Activated CD8-positive, alpha-beta T cell treated with anti-CD3 and anti-CD28 coated beads for 36 hours (primary cell): ENCODE results near the gene TCHH. TPM values are rescaled to one million over a fixed set of nuclear protein-coding genes. Genes with fewer than 3 reads are reported as not detected.
"Not testable (repeated sequence)": the region's sequence is repeated elsewhere in the genome, so short reads cannot be mapped to it uniquely, and the experiment has no call there.

Source experiments
- ATAC-seq: fragments of 200-7000 bp; cut with Tn5 transposase; one replicate; pipeline ENCODE4 v1.10.0; 2021; ENCODE audit warnings: mild to moderate bottlenecking, moderate library complexity
- CTCF ChIA-PET: fragments of 350-600 bp; sonication (Branson Sonifier 250); formaldehyde crosslinking; loops from one replicate; lab custom pipeline; 2021; ENCODE audit warnings: antibody characterized with exemption; lab: Charles Lee
- POLR2A ChIA-PET: fragments of 350-600 bp; sonication (Branson Sonifier 250); formaldehyde crosslinking; loops from one replicate; lab custom pipeline; 2021; ENCODE audit warnings: antibody characterized with exemption; lab: Charles Lee
- DNase-seq: peaks from one replicate; pipeline ENCODE4 v3.0.0-alpha.2; 2020
- H3K27ac Mint-ChIP-seq: one replicate; pipeline ENCODE4 v1.8.0; 2021; ENCODE audit warnings: mild to moderate bottlenecking, mixed read lengths
- H3K27me3 Mint-ChIP-seq: one replicate; pipeline ENCODE4 v1.8.0; 2021; ENCODE audit warnings: mixed read lengths
- H3K36me3 Mint-ChIP-seq: one replicate; pipeline ENCODE4 v1.8.0; 2021; ENCODE audit warnings: low read depth, mixed read lengths
- H3K4me1 Mint-ChIP-seq: one replicate; pipeline ENCODE4 v1.8.0; 2021; ENCODE audit warnings: low read depth, mixed read lengths
- H3K4me3 Mint-ChIP-seq: one replicate; pipeline ENCODE4 v1.8.0; 2021; ENCODE audit warnings: mild to moderate bottlenecking, moderate library complexity, mixed read lengths
- H3K9me3 Mint-ChIP-seq: one replicate; pipeline ENCODE4 v1.8.0; 2021; ENCODE audit warnings: mixed read lengths
- CTCF ChIP-seq: fragments of 200-600 bp; IDR thresholded peaks from one replicate; pipeline ENCODE4 v1.8.0; 2022; ENCODE audit warnings: antibody characterized with exemption, mild to moderate bottlenecking
- intact Hi-C: fragments of 100-400 bp; cut with micrococcal nuclease; formaldehyde crosslinking; loops from one replicate; pipeline ENCODE4 v1.10.0; 2022
- total RNA-seq, 2 experiments: library from RNA; stranded (reverse); gene quantifications; one replicate each; pipeline ENCODE4 v1.2.3, GENCODE V29; 2021

The TCHH gene
- total RNA-seq, 2 experiments from 2014 or later: not detected

GRCh38 chr1:152104854-152105253 lies 10.4 kb downstream of the TCHH start:
- ATAC-seq (no peak), DNase-seq (no peak)
- no peak overlapping the region for H3K4me3 Mint-ChIP-seq
- CTCF ChIA-PET: no interaction called here
- peaks cover 4% of the 10 kb centered on the region for H3K4me1 Mint-ChIP-seq
- no peaks in the 10 kb centered on the region for H3K9me3 Mint-ChIP-seq
- H3K27me3 Mint-ChIP-seq: peaks cover 32% of the 10 kb centered on the region
- TF ChIP-seq CTCF: no peak
- H3K36me3 Mint-ChIP-seq: peaks cover 4% of the 10 kb centered on the region
- no peak overlapping the region for H3K27ac Mint-ChIP-seq
- intact Hi-C loops: no loop called here
- POLR2A ChIA-PET: no interaction called here

GRCh38 chr1:152096931-152097330 lies 18.3 kb downstream of the TCHH start:
- Mint-ChIP-seq H3K36me3 (no peaks in the 10 kb centered on the region), H3K27ac (no peak overlapping the region)

DNA sequence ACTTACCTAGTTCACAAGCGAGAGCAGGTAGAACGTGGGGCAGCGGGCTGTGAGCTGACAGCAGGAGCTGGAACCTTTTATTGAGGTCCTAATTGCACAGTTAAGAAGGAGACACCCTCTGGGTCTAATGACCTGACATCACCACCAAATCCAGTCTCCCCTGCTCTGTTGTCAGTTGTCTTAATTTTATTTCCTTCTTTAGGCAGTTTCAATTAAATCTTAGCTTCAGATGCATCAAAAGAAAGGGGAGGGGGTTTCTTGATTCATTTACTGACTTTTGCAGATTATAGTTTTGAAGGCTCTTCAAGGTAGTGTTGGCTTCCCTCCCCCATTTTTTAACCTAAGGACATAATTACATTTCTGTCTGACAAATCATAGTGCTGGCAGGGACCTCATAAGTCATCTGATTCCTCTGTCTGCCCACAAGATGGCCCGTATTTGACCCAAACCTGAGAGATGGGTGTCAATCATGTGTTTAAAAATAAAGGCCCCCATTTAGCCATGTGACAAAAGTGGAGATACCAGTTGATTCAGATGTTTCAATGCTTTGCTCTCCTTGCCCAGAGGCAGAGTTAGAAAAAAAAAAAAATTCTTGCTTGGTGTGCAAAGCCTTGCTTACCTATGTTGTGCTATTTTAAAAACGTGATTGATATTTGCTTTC lies 26.1 kb downstream of the TCHH start, which contains the start of gene TCHHL1:
TSS of gene TCHHL1 (minus strand) at position 51 of the 661 bp plus-strand sequence. CDS start 921 bp downstream, outside the sequence.
- no peak for TF ChIP-seq CTCF
- H3K27me3 Mint-ChIP-seq: peaks cover 18% of the 10 kb centered on the region
- ATAC-seq: no peak
- H3K4me1 Mint-ChIP-seq: no peaks in the 10 kb centered on the region
- no peak within 1 kb of the TSS for H3K27ac Mint-ChIP-seq
- H3K9me3 Mint-ChIP-seq: peaks cover 15% of the 10 kb centered on the region
- no peaks in the 10 kb centered on the region for H3K36me3 Mint-ChIP-seq
- ChIA-PET CTCF (interaction anchor here (0.7 kb wide), 1 partner anchor 8 kb away, joined by 3 read pairs; no protein-coding TSS in a partner anchor), POLR2A (interaction anchor here (1.0 kb wide), 1 partner anchor 17 kb away, joined by 3 read pairs; no protein-coding TSS in a partner anchor)
- H3K4me3 Mint-ChIP-seq: no peak within 1 kb of the TSS
- intact Hi-C loops: no loop called here
- DNase-seq: no peak

More at GRCh38 chr1:152096931-152097330, 18.3 kb downstream of the TCHH start:
- H3K9me3 Mint-ChIP-seq: peaks cover 12% of the 10 kb centered on the region
- H3K27me3 Mint-ChIP-seq: peaks cover 38% of the 10 kb centered on the region
- POLR2A ChIA-PET: no interaction called here
- intact Hi-C loops: no loop called here
- no peak overlapping the region for H3K4me3 Mint-ChIP-seq
- DNase-seq (no peak), ATAC-seq (no peak)
- CTCF ChIA-PET: interaction anchor here (1.0 to 1.3 kb wide), 2 partner anchors 8 to 43 kb away, joined by 3 to 4 read pairs; partner anchors contain the start of gene TCHHL1
- H3K4me1 Mint-ChIP-seq: no peaks in the 10 kb centered on the region
- no peak for TF ChIP-seq CTCF

DNA sequence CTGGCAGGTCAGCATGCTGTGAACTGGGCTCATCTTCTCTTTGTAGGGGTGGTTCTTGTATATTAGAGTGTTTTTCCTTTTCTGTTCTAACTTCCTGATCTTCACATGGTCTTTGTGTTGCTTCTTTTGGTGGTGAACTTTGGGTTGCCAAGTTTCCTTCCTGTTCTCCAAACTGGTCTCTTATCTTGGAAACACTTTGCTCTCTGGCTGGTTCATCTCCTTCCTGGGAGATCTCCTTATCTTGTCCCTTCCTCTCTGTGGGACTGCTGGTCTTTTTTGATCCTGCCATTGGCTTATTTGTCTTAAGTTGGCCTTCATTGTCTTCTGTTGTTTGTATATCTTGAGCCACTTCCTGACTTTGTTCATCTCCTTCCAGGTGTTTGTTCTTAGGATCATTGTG lies 28.5 kb downstream of the TCHH start:
- intact Hi-C loops: no loop called here
- DNase-seq (no peak), ATAC-seq (no peak)
- peaks cover 2% of the 10 kb centered on the region for H3K9me3 Mint-ChIP-seq
- POLR2A ChIA-PET: interaction anchor here (1.2 kb wide), 1 partner anchor 17 kb away, joined by 3 read pairs; no protein-coding TSS in a partner anchor
- no peak overlapping the region for H3K27ac Mint-ChIP-seq
- H3K4me3 Mint-ChIP-seq: no peak overlapping the region
- CTCF ChIA-PET: interaction anchor here (0.8 to 1.2 kb wide), 3 partner anchors 29 to 372 kb away, joined by 3 to 4 read pairs (median 3); no protein-coding TSS in a partner anchor
- H3K36me3 Mint-ChIP-seq: no peaks in the 10 kb centered on the region
- peaks cover 16% of the 10 kb centered on the region for H3K27me3 Mint-ChIP-seq
- H3K4me1 Mint-ChIP-seq: no peaks in the 10 kb centered on the region
- TF ChIP-seq CTCF: no peak

DNA sequence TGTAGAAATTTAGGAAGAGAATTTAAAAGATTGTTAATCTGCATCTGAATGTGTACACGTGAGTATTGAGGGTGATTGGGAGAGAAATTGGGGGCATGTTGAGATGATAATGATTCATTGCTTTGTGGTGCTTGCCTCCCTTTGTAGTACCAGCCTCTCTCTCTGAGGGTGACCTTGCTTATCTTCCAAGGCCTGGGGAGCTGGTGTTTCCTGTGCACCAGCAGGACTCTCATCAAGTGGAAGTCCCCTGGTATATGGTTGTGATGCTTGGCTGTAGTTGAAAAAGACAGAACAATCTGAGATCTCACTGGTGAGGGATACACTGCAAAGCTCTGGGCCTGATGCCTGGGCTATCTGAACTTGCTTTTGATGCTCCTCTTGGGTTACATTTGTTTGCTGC lies 30.4 kb downstream of the TCHH start:
- no peak for ATAC-seq
- H3K36me3 Mint-ChIP-seq: no peaks in the 10 kb centered on the region
- no peak overlapping the region for H3K4me3 Mint-ChIP-seq
- TF ChIP-seq CTCF: no peak
- ChIA-PET POLR2A (no interaction called here), CTCF (interaction anchor here (1.5 kb wide), 1 partner anchor 32 kb away, joined by 3 read pairs; no protein-coding TSS in a partner anchor)
- no peak for DNase-seq
- intact Hi-C loops: no loop called here
- peaks cover 8% of the 10 kb centered on the region for H3K27me3 Mint-ChIP-seq
- no peak overlapping the region for H3K27ac Mint-ChIP-seq
- H3K4me1 Mint-ChIP-seq: no peaks in the 10 kb centered on the region
- no peaks in the 10 kb centered on the region for H3K9me3 Mint-ChIP-seq

- POLR2A ChIA-PET, H3K9me3 Mint-ChIP-seq, H3K27ac Mint-ChIP-seq, H3K4me3 Mint-ChIP-seq, H3K36me3 Mint-ChIP-seq, intact Hi-C loops, H3K4me1 Mint-ChIP-seq, CTCF ChIA-PET, DNase-seq, ATAC-seq: not testable (repeated sequence)
- H3K27me3 Mint-ChIP-seq: peaks cover 12% of the 10 kb centered on the region
These were observed 34.2 kb downstream of the TCHH start for GRCh38 chr1:152081026-152081425.

DNA sequence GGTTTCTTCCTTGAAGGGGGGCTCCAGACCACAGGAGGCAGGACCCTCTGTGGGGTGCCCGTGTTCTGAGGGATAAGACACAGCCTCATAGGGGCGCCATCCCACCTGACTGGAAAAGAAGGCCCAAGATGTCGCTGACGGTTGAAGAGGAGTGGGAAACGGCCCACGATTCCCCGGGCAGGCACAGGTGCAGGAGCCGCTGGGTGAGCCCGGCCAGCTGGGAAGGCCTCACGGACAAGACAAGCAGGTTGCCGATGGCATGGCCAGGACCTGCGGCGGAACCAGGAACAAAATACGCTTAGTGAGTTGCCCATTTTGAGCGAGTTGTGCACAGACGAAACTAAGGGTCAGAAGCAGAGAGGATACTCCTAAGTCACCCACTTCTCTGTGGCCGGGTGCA lies 34.8 kb downstream of the TCHH start:
- H3K4me1 Mint-ChIP-seq, H3K9me3 Mint-ChIP-seq, ATAC-seq, H3K36me3 Mint-ChIP-seq, CTCF ChIA-PET, H3K4me3 Mint-ChIP-seq, intact Hi-C loops, H3K27ac Mint-ChIP-seq, DNase-seq, POLR2A ChIA-PET: not testable (repeated sequence)
- H3K27me3 Mint-ChIP-seq: peaks cover 12% of the 10 kb centered on the region
